ENCODE results near the gene LDAH.

LDAH gene

DNA sequence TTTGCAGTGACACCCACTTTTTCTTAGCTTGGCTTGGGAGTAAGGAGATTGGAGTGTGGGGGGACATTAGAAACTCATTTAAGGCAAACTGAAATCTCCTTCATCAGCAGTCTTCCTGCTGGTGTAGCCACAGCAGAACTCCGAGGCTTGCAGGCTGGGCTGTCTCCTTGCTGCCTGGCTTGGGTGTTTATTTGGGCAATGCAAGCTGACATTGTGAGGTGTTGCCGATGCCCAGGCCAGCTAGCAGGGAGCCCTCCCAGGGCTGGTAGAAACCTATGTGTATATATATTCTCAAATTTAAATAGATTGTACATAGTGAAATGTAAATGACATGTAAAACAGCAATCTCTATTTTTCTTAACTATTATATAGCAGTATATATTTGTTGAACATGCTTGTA lies 144.1 kb downstream of the LDAH start:
- DNase-seq, result no peak

DNA sequence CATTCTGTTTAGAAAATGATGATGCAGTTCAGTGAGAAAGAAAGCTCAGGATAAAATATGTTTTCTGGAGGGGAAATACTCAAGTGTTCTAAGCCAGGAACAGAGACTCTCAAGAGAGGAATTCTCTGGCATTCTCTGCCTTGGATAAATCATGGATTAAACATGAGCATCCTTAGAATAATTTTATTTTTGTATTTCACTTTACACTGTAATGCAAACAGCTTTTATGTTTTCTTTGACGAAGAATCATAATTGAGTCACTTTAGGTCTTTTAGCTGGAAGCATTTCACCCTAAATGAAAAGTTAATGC lies 144.9 kb downstream of the LDAH start:
- DNase-seq, result no peak

DNA sequence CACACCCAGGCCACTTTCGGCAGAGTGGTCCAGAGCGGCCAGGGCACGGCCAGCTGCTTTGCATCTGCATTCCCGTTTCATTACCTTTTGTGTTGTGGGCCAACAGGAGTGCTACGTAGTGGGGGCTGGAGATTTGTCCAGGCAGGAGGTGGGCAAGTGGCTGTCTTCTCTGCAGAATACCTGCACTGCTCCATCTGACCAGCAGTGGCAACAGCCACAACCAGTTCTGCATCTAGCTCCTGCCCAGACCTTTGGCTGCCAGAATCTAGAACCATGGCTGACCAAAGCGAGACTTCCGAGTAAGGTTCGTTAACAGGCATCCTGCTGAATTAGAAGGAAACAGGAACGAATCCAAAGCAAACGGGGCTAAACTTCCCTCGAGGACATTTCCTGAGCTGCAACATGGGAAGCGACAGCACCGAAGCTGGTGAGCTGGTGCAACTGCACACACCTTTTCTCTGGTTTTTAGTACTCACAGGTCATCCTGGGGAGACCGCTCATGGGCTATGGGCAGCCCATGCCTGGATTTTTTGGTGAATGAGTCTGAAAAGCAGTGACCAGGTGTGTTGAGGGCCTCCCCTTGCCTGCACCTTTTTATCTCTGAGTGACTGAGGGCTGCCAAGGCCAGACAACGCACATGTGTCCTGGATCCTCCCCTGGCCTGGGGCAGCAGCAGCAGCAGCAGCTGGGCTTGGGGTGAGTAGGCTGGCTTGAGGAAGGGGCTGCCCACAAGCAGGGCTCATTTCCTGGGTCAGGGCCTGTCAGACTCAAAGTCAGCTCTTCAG lies 145.4 kb downstream of the LDAH start:
- no peak for DNase-seq

DNA sequence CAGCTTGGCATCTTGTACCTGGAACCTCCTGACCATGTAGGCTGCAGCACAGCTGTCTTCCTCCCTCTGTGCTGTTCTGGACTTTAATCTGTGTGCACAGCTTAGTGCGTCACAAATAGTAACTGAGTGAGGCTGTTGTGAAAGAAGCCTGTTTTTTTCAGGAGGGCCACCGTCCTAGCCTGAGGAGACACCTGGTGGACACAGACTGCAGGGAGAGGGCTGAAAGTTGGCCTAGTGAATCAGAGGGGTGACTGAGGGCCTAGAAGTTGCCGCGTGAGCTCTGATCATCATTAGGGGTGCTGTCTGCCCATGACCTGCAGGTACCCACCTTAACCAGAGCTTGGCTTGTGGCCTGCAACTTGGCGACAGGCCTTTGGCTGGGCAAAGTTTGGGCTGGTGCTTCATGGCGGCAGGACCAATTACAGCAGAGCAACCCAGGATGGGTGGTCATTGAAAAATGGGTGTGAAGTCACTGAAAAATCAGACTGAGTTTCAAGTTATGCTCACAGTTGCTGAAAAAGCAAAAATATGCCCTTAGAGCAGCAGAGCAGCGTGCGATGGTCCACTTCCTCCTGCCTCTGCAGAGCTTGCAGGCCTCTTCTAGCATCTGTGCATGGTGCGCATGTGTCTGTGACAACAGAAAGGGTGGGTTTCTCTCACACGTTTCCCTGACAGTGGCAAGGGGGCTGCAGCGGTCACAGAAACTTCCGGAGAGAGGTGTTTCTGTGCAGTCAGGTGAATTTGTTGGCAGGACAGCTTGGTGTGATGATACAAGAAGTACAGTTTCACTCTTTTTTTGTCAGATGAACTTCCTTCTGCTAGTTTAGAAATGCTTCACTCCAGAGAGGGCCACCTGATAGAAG lies 146.3 kb downstream of the LDAH start:
- DNase-seq, result no peak

DNA sequence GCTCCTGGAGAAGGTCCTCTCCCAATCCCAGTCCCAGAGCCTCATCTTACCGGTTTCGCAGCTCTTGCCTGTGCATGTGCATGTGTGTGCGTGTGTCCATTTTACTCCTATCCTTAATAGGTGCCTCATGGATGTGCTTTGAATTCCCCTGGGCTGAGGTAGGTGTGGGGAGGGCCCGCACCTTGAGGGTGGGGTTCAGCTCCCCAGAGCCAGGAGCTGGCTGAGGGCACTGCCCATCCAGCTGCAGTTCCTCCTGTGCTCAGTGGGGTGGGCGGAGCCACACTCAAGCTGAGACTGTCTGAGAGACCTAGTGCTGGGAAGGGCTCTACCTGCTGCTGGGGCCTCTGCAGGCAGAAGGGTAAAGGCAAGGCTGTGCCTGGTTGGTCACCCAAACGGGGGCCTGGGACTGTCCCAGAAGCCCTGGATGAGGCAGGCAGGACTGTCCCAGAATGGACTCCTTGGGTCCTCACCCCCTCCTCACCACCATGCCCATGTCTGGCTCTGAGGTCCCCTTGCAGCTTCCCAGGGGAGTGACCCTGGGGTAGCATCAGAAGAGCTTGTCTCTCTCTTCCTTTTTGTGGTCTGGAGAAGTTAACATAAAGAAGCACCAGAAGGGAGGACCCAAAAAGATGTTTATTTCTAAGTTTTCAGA lies 147.1 kb downstream of the LDAH start:
- DNase-seq, result no peak

DNA sequence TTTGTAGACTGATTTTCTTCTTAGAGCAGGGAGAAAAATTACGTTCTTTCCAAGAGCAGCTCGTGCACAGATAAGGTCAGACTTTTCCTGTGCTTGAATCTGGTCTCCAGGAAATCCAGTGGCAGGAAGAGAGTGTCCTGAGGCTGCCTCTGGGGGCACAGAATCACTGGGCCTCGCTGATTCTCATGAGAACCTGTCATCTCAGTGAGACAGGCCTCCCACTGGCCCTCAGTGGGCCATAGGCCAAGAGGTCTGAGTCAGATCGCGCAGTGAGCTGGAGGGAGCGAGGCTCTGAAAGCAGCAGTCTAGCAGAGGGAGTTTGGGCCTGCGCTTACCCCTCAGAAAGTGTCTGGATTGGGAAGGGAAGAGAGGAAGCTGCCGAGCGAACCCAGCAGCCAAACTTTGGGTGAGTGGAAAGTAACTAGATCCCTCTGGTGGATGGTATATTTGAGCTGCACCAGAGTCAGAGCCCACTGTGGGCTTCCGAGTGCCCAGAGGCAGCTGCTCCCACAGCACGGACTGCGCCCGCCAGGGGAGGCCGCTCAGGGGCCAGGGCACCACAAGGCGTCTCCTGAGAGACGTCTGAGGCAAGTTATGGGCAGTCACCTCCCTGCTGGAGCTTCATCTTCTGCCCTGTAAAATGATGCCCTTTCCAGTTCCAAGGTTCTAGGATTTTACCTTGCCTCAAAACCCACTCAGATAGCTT lies 147.8 kb downstream of the LDAH start:
- no peak for DNase-seq

DNA sequence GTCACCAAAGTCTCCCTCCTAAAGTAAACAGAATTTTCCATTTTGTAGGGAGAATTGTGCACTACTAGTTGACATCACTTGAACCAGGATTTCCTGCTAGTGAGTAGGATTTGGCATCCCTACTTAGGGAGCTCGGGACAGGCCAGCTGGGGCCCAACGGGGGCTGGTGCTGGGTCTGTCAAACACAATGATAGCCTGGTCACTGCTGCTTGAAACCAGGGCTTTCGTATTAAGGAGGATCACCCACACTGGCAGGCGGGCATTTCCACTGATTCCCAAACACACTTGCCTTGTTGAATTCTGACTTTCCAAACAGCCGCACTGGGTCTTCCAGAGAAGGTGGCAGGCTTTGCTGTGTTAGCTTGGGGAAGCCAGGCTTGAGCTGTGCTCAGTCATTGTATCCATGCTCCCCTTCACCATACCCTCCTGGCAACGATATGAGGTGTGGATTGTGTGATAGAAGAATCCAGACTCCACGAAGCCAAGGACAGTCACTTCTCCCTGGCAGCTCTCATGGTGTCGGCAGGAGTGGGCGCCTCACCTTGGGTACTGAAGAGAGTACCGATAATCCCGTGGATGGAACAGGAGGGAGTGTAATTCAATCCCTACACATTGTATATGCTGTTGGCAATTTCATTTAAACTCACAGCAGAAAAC lies 148.5 kb downstream of the LDAH start:
- no peak for DNase-seq

DNA sequence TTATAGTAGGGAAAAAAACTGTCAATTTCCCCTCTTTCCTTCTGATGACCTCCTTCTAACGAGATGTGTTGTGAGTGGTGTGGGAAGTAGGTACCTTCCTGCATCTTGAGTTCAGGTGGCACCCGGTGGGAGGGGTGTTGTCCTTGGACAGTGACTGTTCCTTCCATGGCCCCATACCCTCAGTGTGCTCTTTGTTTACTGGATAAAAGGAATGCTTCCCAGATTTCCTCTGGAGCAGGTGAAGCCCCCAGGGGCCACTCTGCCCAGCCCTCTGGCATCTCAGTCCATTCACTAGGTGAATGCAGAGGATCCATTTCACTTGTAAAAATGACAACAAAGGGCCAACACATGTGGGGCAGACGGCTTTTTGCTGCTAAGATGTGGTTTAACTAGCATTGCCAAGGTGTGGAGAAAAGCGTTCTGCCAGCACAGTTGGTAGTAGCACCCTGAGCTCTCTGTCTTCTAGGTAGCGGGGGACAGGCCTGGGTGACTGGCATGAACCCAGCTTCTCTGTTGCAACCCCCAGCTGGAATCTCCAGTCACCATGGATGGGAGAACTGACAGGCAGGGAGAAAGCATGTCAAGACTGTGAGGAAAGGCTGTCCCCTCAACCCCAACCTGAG lies 149.1 kb downstream of the LDAH start:
- no peak for DNase-seq

DNA sequence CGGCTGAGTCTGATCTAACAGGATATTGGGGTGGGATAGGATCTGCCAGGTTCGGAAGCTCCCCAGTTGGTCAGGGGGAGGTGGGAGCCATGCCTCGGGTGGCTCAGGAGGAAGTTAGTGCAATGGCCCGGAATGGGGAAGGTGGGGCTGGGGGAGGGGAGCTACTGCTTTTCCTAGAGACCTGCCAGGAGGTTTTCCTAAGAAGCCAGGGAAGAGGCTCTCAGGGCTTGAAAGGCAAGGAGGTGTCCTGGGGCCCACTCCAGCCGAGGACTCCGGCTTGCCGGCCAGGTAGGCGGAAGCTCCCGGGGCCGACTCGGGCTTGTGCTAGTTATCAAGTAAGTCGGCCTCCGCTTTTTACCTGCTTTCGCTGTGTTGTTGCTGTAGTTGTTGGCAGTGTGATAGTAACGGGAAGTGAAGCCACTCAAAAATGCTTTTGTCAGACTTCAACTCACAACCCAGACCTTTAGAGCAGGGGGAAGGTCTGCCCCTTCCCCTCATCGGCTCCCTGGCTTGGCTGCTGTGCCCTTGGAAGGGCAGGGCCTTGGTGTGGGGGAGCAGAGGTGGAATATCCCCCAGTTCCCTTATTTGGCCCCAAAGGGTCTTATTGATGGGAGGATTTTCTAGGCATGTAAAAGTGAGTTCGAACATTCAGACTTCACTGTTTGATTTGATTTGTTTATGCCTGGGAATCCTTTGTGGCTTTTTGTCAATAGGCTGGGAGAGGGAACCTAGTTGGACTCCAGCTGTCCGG lies 150.5 kb downstream of the LDAH start:
- DNase-seq, result no peak

DNA sequence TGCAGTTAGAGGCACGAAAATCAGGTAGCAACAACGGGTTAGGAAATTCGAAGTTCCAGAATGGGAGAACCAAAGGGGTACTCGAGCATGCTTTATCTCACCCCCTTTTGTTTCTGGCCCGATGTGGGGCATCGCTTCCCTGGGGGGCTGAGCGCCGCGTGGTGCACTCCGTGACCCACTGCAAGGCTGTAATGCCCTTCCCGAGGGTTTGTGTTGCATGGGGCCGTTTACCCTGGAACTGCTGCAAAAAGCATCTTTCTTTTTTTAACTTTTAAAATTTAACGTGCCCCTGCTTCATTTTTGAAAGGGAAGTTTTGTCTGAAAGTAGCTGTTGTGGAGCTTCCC lies 151.2 kb downstream of the LDAH start:
- DNase-seq, result no peak

DNA sequence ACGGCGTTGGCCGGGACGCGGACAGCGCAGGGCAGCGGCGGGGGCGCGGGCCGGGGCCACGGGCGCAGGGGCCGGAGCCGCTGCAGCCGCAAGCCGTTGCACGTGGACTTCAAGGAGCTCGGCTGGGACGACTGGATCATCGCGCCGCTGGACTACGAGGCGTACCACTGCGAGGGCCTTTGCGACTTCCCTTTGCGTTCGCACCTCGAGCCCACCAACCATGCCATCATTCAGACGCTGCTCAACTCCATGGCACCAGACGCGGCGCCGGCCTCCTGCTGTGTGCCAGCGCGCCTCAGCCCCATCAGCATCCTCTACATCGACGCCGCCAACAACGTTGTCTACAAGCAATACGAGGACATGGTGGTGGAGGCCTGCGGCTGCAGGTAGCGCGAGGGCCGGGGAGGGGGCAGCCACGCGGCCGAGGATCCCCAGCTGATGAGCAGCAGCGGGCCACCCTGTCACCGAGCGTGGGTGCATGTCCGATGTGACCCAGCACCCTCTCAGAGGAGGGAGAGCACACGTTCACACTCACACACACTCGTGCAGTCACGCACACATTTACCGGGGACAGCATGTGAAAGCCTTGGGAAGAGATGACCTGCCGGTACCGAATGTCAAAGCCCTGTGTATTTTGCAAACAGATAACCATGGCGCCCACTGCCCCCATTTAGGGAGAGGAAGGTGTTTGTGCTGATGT lies 151.7 kb downstream of the LDAH start:
- no peak for DNase-seq

DNA sequence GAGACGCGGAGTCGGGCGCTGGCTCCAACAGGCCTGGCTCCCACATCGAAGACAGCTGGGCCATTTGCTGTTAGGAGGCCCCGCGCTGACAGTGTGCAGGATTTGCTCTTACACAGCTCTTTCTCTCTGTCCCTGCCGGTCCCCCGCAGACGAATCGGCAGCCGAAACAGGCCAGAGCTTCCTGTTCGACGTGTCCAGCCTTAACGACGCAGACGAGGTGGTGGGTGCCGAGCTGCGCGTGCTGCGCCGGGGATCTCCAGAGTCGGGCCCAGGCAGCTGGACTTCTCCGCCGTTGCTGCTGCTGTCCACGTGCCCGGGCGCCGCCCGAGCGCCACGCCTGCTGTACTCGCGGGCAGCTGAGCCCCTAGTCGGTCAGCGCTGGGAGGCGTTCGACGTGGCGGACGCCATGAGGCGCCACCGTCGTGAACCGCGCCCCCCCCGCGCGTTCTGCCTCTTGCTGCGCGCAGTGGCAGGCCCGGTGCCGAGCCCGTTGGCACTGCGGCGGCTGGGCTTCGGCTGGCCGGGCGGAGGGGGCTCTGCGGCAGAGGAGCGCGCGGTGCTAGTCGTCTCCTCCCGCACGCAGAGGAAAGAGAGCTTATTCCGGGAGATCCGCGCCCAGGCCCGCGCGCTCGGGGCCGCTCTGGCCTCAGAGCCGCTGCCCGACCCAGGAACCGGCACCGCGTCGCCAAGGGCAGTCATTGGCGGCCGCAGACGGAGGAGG lies 152.4 kb downstream of the LDAH start:
- no peak for DNase-seq

DNA sequence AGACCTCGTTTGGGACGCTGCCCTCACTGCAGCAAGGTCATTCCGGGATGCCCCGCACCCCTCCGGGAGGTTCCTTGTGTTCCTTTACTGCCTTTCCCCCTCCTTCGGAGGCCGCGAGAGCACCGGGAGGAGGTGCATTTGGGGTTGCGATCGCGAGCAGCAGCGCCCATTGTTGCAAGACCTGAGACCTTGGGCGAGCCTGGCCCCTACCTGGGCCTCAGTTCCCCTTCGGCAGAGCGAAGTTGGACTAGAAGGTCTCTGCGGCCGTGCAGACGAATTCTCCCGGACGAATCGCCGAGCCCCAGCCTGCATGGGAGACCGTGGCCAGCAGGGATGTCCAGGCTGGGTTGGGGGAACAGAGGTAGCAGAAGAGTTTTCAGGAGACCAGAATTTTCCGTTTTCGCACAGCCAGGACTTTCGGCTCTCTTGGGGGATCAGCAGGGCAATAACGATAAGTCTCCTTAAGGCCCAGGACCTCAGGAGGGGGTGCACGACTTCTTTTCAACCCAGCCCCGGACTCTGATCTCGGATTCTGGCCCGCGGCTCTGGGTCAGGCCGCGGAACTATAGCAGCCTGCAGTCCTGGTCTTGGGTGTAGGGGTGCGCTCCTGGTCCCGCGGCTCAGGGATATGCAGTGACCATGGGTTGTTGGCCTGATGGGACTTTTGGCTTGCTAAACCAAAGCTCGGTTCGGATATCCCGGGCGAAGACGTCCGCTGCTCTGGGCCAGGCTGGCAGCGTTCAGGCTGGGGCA lies 153.2 kb downstream of the LDAH start:
- no peak for DNase-seq

DNA sequence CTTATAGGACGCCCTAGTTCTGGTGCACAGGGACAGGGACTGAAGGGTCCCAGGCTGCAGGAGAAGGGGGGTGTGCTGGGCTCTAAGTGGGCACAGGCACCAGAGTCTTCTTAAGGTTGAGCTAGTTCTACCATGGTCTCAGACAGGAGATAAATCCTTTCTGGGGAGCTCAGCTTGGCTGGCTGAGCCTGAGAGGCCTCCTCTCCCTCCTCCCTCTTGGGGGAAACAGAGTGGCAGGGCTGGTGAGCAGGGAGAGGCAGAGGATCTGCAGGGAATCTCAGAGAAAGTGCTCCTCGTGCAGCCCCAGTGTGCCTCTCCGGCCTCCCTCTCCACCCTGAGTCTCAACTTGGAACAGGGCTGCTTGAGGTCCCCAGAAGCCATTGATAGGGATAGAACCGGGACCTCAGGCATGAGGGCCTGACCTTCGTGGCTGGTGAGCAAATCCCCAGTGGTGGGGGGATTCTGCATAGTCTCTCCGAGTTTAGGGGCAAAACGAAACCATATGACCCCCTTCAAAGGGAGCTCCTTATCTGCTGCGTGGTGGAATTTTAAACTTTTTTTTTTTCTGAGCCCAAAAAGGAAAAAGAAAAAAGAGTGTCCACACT lies 153.9 kb downstream of the LDAH start:
- no peak for DNase-seq

DNA sequence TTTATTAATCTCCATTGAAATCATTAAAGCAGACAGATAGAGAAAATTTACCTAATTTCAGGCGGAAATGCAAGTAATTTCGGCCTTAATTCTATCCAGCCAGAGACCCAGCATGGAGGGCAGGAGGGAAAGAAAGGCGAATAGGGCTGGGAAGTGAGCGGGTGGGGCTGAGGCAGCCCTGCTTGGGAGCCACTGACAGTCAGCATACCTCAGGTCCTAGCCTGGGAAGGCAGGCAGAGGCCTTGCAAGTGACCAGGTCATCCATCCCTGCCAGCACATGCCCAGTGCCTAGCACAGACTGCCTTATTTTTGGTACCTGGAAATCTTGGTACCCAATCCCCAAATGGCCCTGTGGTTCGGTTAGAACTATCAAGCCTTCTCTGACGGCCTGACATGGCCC lies 154.4 kb downstream of the LDAH start:
- DNase-seq, result no peak

DNA sequence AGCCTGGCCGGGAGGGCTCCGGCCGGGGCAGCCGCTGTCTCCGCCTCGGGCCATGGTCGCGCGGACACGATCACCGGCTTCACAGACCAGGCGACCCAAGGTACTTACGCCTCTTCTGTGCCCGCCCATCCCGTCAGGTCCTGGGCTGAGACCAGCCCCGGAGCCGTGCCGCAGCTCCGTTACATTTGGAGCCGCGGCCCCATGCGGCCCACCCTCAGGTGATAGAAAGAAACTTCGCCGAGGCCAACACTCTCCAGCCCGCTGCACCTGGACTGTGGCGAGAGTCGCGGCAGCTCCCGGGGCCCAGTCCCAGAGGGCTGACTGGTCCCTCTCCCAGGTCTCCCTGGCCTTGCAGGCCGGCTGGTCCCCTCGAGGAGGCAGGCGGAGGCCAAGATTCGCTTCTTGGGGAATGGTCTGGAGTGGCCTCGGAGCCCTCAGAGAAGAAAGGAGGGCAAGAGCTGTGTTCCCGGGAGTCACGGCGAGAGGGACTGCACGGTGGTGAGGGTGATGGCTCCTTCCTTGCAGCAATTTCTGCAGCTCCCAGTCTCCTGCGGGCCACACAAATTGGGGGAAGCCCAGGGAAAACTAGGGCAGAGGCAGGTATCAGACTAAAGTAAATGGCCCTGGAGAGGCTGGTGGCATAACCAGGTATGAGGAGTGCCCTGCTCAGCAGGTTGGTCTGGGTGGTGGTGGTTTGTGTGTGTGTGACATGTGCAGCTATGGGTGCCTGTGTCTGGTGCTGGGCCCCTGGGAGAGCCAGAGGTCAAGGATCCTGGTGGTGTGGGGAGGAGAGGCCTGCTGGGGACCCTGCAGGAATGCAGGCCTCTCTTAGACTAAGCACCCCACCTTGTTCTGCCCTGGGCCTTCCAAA lies 155.1 kb downstream of the LDAH start:
- no peak for DNase-seq

DNA sequence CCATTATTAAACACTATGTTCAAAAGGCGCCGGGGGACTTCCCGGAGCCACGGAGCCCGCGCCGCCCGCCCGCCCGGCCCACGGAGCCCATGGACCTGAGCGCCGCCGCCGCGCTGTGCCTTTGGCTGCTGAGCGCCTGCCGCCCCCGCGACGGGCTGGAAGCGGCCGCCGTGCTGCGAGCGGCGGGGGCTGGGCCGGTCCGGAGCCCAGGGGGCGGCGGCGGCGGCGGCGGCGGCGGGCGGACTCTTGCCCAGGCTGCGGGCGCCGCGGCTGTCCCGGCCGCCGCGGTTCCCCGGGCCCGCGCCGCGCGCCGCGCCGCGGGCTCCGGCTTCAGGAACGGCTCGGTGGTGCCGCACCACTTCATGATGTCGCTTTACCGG lies 155.8 kb downstream of the LDAH start:
- no peak for DNase-seq

All from NCI-H187 treated with DMSO at 0.1 percent for 48 hours (cell line).